ENCODE data around the gene DDX42. TPM values are rescaled to one million over a fixed set of nuclear protein-coding genes. Genes with fewer than 3 reads are reported as not detected.

Gene DDX42
- polyA plus RNA-seq, 1 experiment: 141 TPM

GRCh38 chr17:63836811-63837210 lies 62.8 kb downstream of the DDX42 start:
- CTCF ChIA-PET: no interaction called here
- Histone ChIP-seq H3K9me3 (ENCODE audit: control insufficient read depth, insufficient read depth, low read length) (no peaks in the 10 kb centered on the region; the same call in 1 of the 2 replicates), H3K27ac (ENCODE audit: low read depth, low read length) (no peak overlapping the region), H3K4me3 (ENCODE audit: low read depth, low read length) (no peak overlapping the region), H3K27me3 (ENCODE audit: control insufficient read depth, insufficient read depth, low read length) (no peaks in the 10 kb centered on the region)
- POLR2A ChIA-PET: no interaction called here
- TF ChIP-seq CTCF (IDR thresholded peaks at IDR 0.05; ENCODE audit: low read depth, low read length): no peak
- no peak for DNase-seq (ENCODE audit: low read depth, low spot score)

- no peaks in the 10 kb centered on the region; the same call in 1 of the 2 replicates for H3K9me3 ChIP-seq (ENCODE audit: control insufficient read depth, insufficient read depth, low read length)
- ChIA-PET POLR2A (interaction anchor here (1.2 kb wide), 1 partner anchor 64 kb away, joined by 4 read pairs; the partner anchor contains the start of genes CCDC47 and DDX42), CTCF (no interaction called here)
- no peak overlapping the region for H3K27ac ChIP-seq (ENCODE audit: low read depth, low read length)
- H3K27me3 ChIP-seq (ENCODE audit: control insufficient read depth, insufficient read depth, low read length): no peaks in the 10 kb centered on the region
- H3K4me3 ChIP-seq (ENCODE audit: low read depth, low read length): no peak overlapping the region
- TF ChIP-seq CTCF (IDR thresholded peaks at IDR 0.05; ENCODE audit: low read depth, low read length): no peak
- no peak for DNase-seq (ENCODE audit: low read depth, low spot score)
These were observed 63.5 kb downstream of the DDX42 start for GRCh38 chr17:63837480-63837879.

- H3K9me3 ChIP-seq (ENCODE audit: control insufficient read depth, insufficient read depth, low read length): no peaks in the 10 kb centered on the region; the same call in 1 of the 2 replicates
- H3K27me3 ChIP-seq (ENCODE audit: control insufficient read depth, insufficient read depth, low read length): no peaks in the 10 kb centered on the region
- no peak for DNase-seq (ENCODE audit: low read depth, low spot score)
- ChIA-PET POLR2A (interaction anchor here (1.2 kb wide), 1 partner anchor 65 kb away, joined by 4 read pairs; the partner anchor contains the start of genes CCDC47 and DDX42), CTCF (no interaction called here)
- H3K27ac ChIP-seq (ENCODE audit: low read depth, low read length): peak overlapping the region; percentile 11
- H3K4me3 ChIP-seq (ENCODE audit: low read depth, low read length): no peak overlapping the region
- TF ChIP-seq CTCF (IDR thresholded peaks at IDR 0.05; ENCODE audit: low read depth, low read length): no peak
These were observed 64.1 kb downstream of the DDX42 start for GRCh38 chr17:63837962-63838600.

- TF ChIP-seq CTCF (IDR thresholded peaks at IDR 0.05; ENCODE audit: low read depth, low read length): no peak
- Histone ChIP-seq H3K27me3 (ENCODE audit: control insufficient read depth, insufficient read depth, low read length) (no peaks in the 10 kb centered on the region), H3K9me3 (ENCODE audit: control insufficient read depth, insufficient read depth, low read length) (no peaks in the 10 kb centered on the region; the same call in 1 of the 2 replicates), H3K27ac (ENCODE audit: low read depth, low read length) (peak overlapping the region; percentile 61), H3K4me3 (ENCODE audit: low read depth, low read length) (no peak overlapping the region)
- ChIA-PET CTCF (no interaction called here), POLR2A (interaction anchor here (1.2 kb wide), 1 partner anchor 65 kb away, joined by 4 read pairs; the partner anchor contains the start of genes CCDC47 and DDX42)
- DNase-seq (ENCODE audit: low read depth, low spot score): no peak
These were observed 64.7 kb downstream of the DDX42 start for GRCh38 chr17:63838631-63839171.
